H1 (cell line): Measurements from ENCODE around the gene IZUMO4. TPM values are rescaled to one million over a fixed set of nuclear protein-coding genes. Genes with fewer than 3 reads are reported as not detected.

Experiments used
- CTCF ChIA-PET: fragments of 300-600 bp; sonication (Branson Sonifier 250); formaldehyde crosslinking; loops from one replicate; lab custom pipeline; 2021; ENCODE audit not compliant: partially characterized antibody; lab: Charles Lee
- POLR2A ChIA-PET: fragments of 300-600 bp; sonication (Branson Sonifier 250); formaldehyde crosslinking; loops from one replicate; lab custom pipeline; 2021; ENCODE audit warnings: inconsistent platforms; ENCODE audit not compliant: partially characterized antibody; lab: Charles Lee
- DNase-seq, 2 experiments: peaks; one replicate each; pipeline versions ENCODE4 v3.0.0 to v3.0.0-alpha.2; 2010 to 2022; ENCODE audit warnings: low spot score in 2 of 2, low read depth in 1 of 2, mixed read lengths in 1 of 2
- FAIRE-seq: peaks from 2 replicates; lab custom pipeline; 2011; peaks lifted over from hg19 to GRCh38; lab: Jason Lieb, UNC
- H2AFZ ChIP-seq: 2 replicates; pipeline ENCODE4 v1.8.1; 2012; ENCODE audit warnings: low read length, inconsistent platforms
- H2AK5ac ChIP-seq: 2 replicates; pipeline ENCODE4 v1.6.1; 2013; ENCODE audit warnings: low read depth, low read length
- H2BK120ac ChIP-seq: replicated peaks from 2 replicates; pipeline ENCODE3; 2013; ENCODE audit warnings: low read depth, low read length, inconsistent platforms
- H2BK12ac ChIP-seq: 2 replicates; pipeline ENCODE4 v1.6.1; 2013; ENCODE audit warnings: low read depth, low read length
- H2BK15ac ChIP-seq: 2 replicates; pipeline ENCODE4 v1.6.1; 2013; ENCODE audit warnings: low read length
- H2BK20ac ChIP-seq: 2 replicates; pipeline ENCODE4 v1.6.1; 2013; ENCODE audit warnings: low read length
- H2BK5ac ChIP-seq: 2 replicates; pipeline ENCODE4 v1.6.1; 2013; ENCODE audit warnings: low read depth, low read length
- H3K14ac ChIP-seq: 2 replicates; pipeline ENCODE4 v1.6.1; 2013; ENCODE audit warnings: inconsistent platforms; ENCODE audit not compliant: insufficient read length
- H3K18ac ChIP-seq: 2 replicates; pipeline ENCODE4 v1.6.1; 2013; ENCODE audit warnings: low read length; ENCODE audit errors: extremely low read depth
- H3K23ac ChIP-seq: 2 replicates; pipeline ENCODE4 v1.6.1; 2013; ENCODE audit warnings: inconsistent platforms; ENCODE audit not compliant: insufficient read length
- H3K23me2 ChIP-seq: 2 replicates; pipeline ENCODE4 v1.6.1; 2013; ENCODE audit warnings: low read depth, low read length
- H3K27ac ChIP-seq: 2 replicates; pipeline ENCODE4 v1.6.1; 2011; ENCODE audit warnings: low read depth, low read length, inconsistent platforms
- H3K27me3 ChIP-seq, 4 experiments: replicated peaks in 1 of 4; 1 replicate in 1 of 4; 2 replicates in 3 of 4; pipeline versions ENCODE4 v1.6.1 to v1.8.1; 2011 to 2013; ENCODE audit warnings: low read length in 3 of 4, mild to moderate bottlenecking in 3 of 4, inconsistent platforms in 2 of 4, mixed read lengths in 2 of 4, moderate library complexity in 1 of 4; ENCODE audit not compliant: control insufficient read depth in 3 of 4, insufficient read depth in 3 of 4; ENCODE audit errors: extremely low read depth in 1 of 4
- H3K36me3 ChIP-seq, 4 experiments: 2 replicates each; pipeline versions ENCODE4 v1.6.1 to v1.8.1; 2011 to 2013; ENCODE audit warnings: mild to moderate bottlenecking in 4 of 4, low read length in 3 of 4, moderate library complexity in 2 of 4, control low read depth in 1 of 4, inconsistent platforms in 1 of 4; ENCODE audit not compliant: insufficient read depth in 4 of 4, control insufficient read depth in 2 of 4
- H3K4ac ChIP-seq: replicated peaks from 2 replicates; pipeline ENCODE3; 2013; ENCODE audit warnings: low read length, low read depth, mixed read lengths, inconsistent platforms; ENCODE audit not compliant: insufficient read length
- H3K4me1 ChIP-seq, 4 experiments: replicated peaks in 1 of 4; 1 replicate in 1 of 4; 2 replicates in 3 of 4; pipeline versions ENCODE4 v1.6.1 to v1.8.1; 2011 to 2013; ENCODE audit warnings: low read length in 3 of 4, inconsistent platforms in 2 of 4, mixed read lengths in 1 of 4; ENCODE audit not compliant: insufficient read depth in 4 of 4, control insufficient read depth in 3 of 4
- H3K4me2 ChIP-seq, 2 experiments: 2 replicates each; pipeline versions ENCODE4 v1.6.1 to v1.8.1; 2011 to 2013; ENCODE audit warnings: low read depth in 2 of 2, low read length in 2 of 2, control low read depth in 1 of 2, inconsistent platforms in 1 of 2, mild to moderate bottlenecking in 1 of 2; ENCODE audit not compliant: insufficient read depth in 1 of 2
- H3K4me3 ChIP-seq, 4 experiments: fragments of 200-600, 300-600 bp in 1 of 4; sonication (generic), shearing (Covaris generic), sonication (Bioruptor Twin) in 1 of 4; 2 replicates each; pipeline versions ENCODE4 v1.5.1 to v1.8.1; 2011 to 2016; ENCODE audit warnings: low read length in 4 of 4, low read depth in 3 of 4, control low read depth in 2 of 4, inconsistent platforms in 2 of 4, mild to moderate bottlenecking in 2 of 4, mixed read lengths in 1 of 4, moderate library complexity in 1 of 4; ENCODE audit not compliant: insufficient read depth in 2 of 4; ENCODE audit errors: extremely low read depth in 1 of 4
- H3K56ac ChIP-seq: replicated peaks from 2 replicates; pipeline ENCODE3; 2013; ENCODE audit warnings: low read depth, mild to moderate bottlenecking, mixed read lengths, low read length, inconsistent platforms; ENCODE audit not compliant: insufficient read length
- H3K79me1 ChIP-seq: 2 replicates; pipeline ENCODE4 v1.6.1; 2013; ENCODE audit warnings: low read depth, low read length, control low read depth
- H3K79me2 ChIP-seq, 2 experiments: 2 replicates each; pipeline versions ENCODE4 v1.6.1 to v1.8.1; 2012 to 2013; ENCODE audit warnings: low read length in 2 of 2, mild to moderate bottlenecking in 2 of 2, inconsistent platforms in 1 of 2; ENCODE audit not compliant: insufficient read depth in 2 of 2, control insufficient read depth in 1 of 2
- H3K9ac ChIP-seq, 4 experiments: replicated peaks in 1 of 4; 1 replicate in 1 of 4; 2 replicates in 3 of 4; pipeline versions ENCODE4 v1.6.1 to v1.8.1; 2011 to 2013; ENCODE audit warnings: low read depth in 3 of 4, low read length in 3 of 4, control low read depth in 2 of 4, mild to moderate bottlenecking in 2 of 4, moderate library complexity in 2 of 4, inconsistent platforms in 1 of 4; ENCODE audit errors: extremely low read depth in 1 of 4
- H3K9me3 ChIP-seq, 2 experiments: 2 replicates each; pipeline versions ENCODE4 v1.6.1 to v1.8.1; 2012 to 2013; ENCODE audit warnings: mild to moderate bottlenecking in 2 of 2, moderate library complexity in 2 of 2, control low read depth in 1 of 2, inconsistent platforms in 1 of 2, low read depth in 1 of 2, low read length in 1 of 2, mixed read lengths in 1 of 2; ENCODE audit not compliant: insufficient read depth in 2 of 2
- H4K20me1 ChIP-seq, 2 experiments: replicated peaks in 1 of 2; 2 replicates each; pipeline versions ENCODE3 to v1.8.1; 2011 to 2013; ENCODE audit warnings: inconsistent platforms in 2 of 2, low read length in 2 of 2, mild to moderate bottlenecking in 1 of 2; ENCODE audit not compliant: insufficient read depth in 2 of 2, control insufficient read depth in 1 of 2
- H4K5ac ChIP-seq: 2 replicates; pipeline ENCODE4 v1.6.1; 2013; ENCODE audit warnings: low read length, low read depth, mixed read lengths, inconsistent platforms; ENCODE audit not compliant: insufficient read length
- H4K8ac ChIP-seq: 2 replicates; pipeline ENCODE4 v1.8.0; 2013; ENCODE audit warnings: mild to moderate bottlenecking, moderate library complexity, low read length, inconsistent platforms; ENCODE audit not compliant: insufficient read depth; ENCODE audit errors: extremely low read depth
- H4K91ac ChIP-seq: replicated peaks from 2 replicates; pipeline ENCODE3; 2013; ENCODE audit warnings: low read length, mixed read lengths, inconsistent platforms; ENCODE audit not compliant: insufficient read length
- BACH1 ChIP-seq: IDR thresholded peaks from 2 replicates; pipeline ENCODE4 v1.6.1; 2012; ENCODE audit warnings: low read length, improper control_type of control experiment
- BCL11A ChIP-seq, 2 experiments: IDR thresholded peaks; one replicate each; pipeline ENCODE4 v1.6.1; 2011; ENCODE audit warnings: low read depth in 2 of 2, low read length in 2 of 2, mild to moderate bottlenecking in 2 of 2
- BRCA1 ChIP-seq: IDR thresholded peaks from 2 replicates; pipeline ENCODE4 v1.6.1; 2012; ENCODE audit warnings: low read depth, low read length, improper control_type of control experiment
- HDAC6 ChIP-seq: IDR thresholded peaks from one replicate; pipeline ENCODE4 v1.7.1; 2012; ENCODE audit warnings: low read depth, mild to moderate bottlenecking, inconsistent platforms, low read length, moderate library complexity
- KDM1A ChIP-seq: fragments of 200-600, 300-600 bp; sonication (generic); IDR thresholded peaks from 2 replicates; pipeline ENCODE4 v1.7.1; 2016; ENCODE audit warnings: mild to moderate bottlenecking, low read length, borderline replicate concordance
- KDM4A ChIP-seq: IDR thresholded peaks from one replicate; pipeline ENCODE4 v1.7.1; 2012; ENCODE audit warnings: low read depth, mild to moderate bottlenecking, moderate library complexity, low read length, inconsistent platforms; ENCODE audit not compliant: severe bottlenecking
- KDM5A ChIP-seq: fragments of 200-600 bp; IDR thresholded peaks from 2 replicates; pipeline ENCODE4 v1.7.1; 2012; ENCODE audit warnings: mild to moderate bottlenecking, low read length, inconsistent platforms, mixed read lengths
- NANOG ChIP-seq: IDR thresholded peaks from 2 replicates; pipeline ENCODE4 v1.6.1; 2011; ENCODE audit warnings: low read length, low read depth, mild to moderate bottlenecking, inconsistent platforms; ENCODE audit not compliant: insufficient read depth, poor library complexity, severe bottlenecking
- POLR2AphosphoS5 ChIP-seq: IDR thresholded peaks from 2 replicates; pipeline ENCODE4 v1.6.1; 2011; ENCODE audit warnings: low read depth, low read length
- RFX5 ChIP-seq: IDR thresholded peaks from 2 replicates; pipeline ENCODE4 v1.6.1; 2011; ENCODE audit warnings: low read depth, low read length, improper control_type of control experiment, borderline replicate concordance
- SIX5 ChIP-seq: IDR thresholded peaks from 2 replicates; pipeline ENCODE4 v1.6.1; 2011; ENCODE audit warnings: mild to moderate bottlenecking, low read depth, low read length
- SP4 ChIP-seq: IDR thresholded peaks from 2 replicates; pipeline ENCODE4 v1.6.1; 2012; ENCODE audit warnings: low read length, inconsistent platforms
- TEAD4 ChIP-seq: IDR thresholded peaks from 2 replicates; pipeline ENCODE4 v1.6.1; 2012; ENCODE audit warnings: low read depth, low read length, inconsistent platforms, mixed read lengths
- ZNF274 ChIP-seq: IDR thresholded peaks from 2 replicates; pipeline ENCODE4 v1.7.0; 2012; ENCODE audit warnings: low read length, borderline replicate concordance; ENCODE audit errors: extremely low read depth
- WGBS, 2 experiments: shearing (Covaris generic) in 1 of 2; methylation state at CpG; one replicate each; pipeline versions ENCODE4 v1.1.6 to v1.1.7; 2013 to 2015; ENCODE audit warnings: low lambda C conversion rate in 2 of 2, mixed read lengths in 2 of 2, inconsistent platforms in 1 of 2, low coverage in 1 of 2, missing lambda C conversion rate in 1 of 2; ENCODE audit not compliant: insufficient replicate concordance in 2 of 2, insufficient coverage in 1 of 2, insufficient read length in 1 of 2; ENCODE audit errors: extremely low coverage in 1 of 2, missing lambda C conversion rate in 1 of 2; 5-methylcytosine and 5-hydroxymethylcytosine counted together
- polyA plus RNA-seq, 7 experiments: library from polyadenylated mRNA; depleted of rRNA in 3 of 7; stranded (reverse) in 5 of 7; unstranded in 2 of 7; fragments of >200 nt in 5 of 7; fragments of 200-250 nt in 2 of 7; gene quantifications; 1 replicate in 5 of 7; 2 replicates in 1 of 7; 4 replicates in 1 of 7; pipeline versions ENCODE4 v1.2.1 to v1.2.3, GENCODE V29; 2011 to 2013; ENCODE audit warnings: missing spikeins in 2 of 7, mixed read lengths in 2 of 7
- total RNA-seq: library from RNA; stranded (reverse); fragmentation: NEBNext Ultra II Directional; extraction: Animal tissue kit (Norgen Biotek cat#: 25700); gene quantifications from 2 replicates; pipeline ENCODE4 v1.2.1, GENCODE V29; 2021

Gene IZUMO4
- total and polyA plus RNA-seq, 2 of the 8 experiments (the other 6 are each of a cell fraction or from before 2014, with no cell fraction given): 1.8 to 1.9 TPM

DNA sequence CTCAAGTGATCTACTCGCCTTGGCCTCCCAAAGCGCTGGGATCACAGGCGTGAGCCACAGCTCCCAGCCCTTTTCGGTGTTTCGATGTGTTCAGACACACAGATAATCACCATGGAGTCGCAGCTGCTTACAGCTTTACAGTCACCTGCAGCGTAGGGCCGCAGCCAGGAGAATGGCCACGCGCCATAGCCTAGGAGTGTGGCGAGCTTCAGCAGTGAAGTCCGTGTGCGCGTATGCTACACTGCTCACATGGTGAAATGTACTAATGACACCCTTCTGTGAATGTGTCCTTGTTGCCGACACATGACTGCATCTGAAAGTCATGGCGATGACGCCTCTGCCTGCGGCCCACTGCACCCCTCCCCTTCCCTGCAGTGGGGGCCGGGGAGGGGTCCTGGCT, 31.0 kb downstream of the IZUMO4 start:
- Histone ChIP-seq H3K23me2 (no peaks in the 10 kb centered on the region), H3K23ac (no peak overlapping the region), H3K9ac (no peak overlapping the region), H3K4ac (no peak overlapping the region), H2BK20ac (no peak overlapping the region), H3K14ac (no peak overlapping the region), H3K56ac (no peak overlapping the region), H3K79me1 (peaks cover 10% of the 10 kb centered on the region), H2BK120ac (no peak overlapping the region), H3K27ac (no peak overlapping the region), H3K4me3 (no peak overlapping the region), H4K20me1 (peaks cover 19 to 45% of the 10 kb centered on the region in 2 experiments), H3K36me3 (peaks cover 18 to 64% (median 42%) of the 10 kb centered on the region in 4 experiments; a peak in 7 of 8 replicates), H4K8ac (no peak overlapping the region; the same call in 1 of the 2 replicates), H4K5ac (no peak overlapping the region), H4K91ac (no peak overlapping the region), H2BK12ac (no peak overlapping the region), H3K27me3 (no peaks in the 10 kb centered on the region), H2BK5ac (no peak overlapping the region), H3K18ac (no peak overlapping the region), H3K79me2 (peaks cover 0 to 21% of the 10 kb centered on the region in 2 experiments; a peak in 2 of 4 replicates), H2AFZ (no peak overlapping the region), H2AK5ac (no peak overlapping the region), H3K4me1 (no peaks in the 10 kb centered on the region), H3K4me2 (no peak overlapping the region), H3K9me3 (no peaks in the 10 kb centered on the region), H2BK15ac (no peak overlapping the region)
- ChIA-PET CTCF (interaction anchor here (0.6 to 1.4 kb wide), 4 partner anchors 9 to 198 kb away, joined by 3 read pairs; no protein-coding TSS in a partner anchor), POLR2A (interaction anchor here (0.8 to 1.2 kb wide), 5 partner anchors 8 to 76 kb away, joined by 3 read pairs; no protein-coding TSS in a partner anchor)
- no peak for DNase-seq
- WGBS, 2 experiments: 83% methylated on average over 19 of the region's 19 CpGs; no CpG with 5 or more reads in 1 of the 2 experiments
- FAIRE-seq: no peak
- TF ChIP-seq ZNF274: no peak
- TF ChIP-seq KDM5A: no peak
- no peak for TF ChIP-seq BACH1
- no peak for TF ChIP-seq SIX5
- no peak for TF ChIP-seq HDAC6
- no peak for TF ChIP-seq KDM4A
- no peak for TF ChIP-seq BCL11A (IDR thresholded peaks at IDR 0.05; ENCODE audit: low read depth in 2 of 2, low read length in 2 of 2)
- TF ChIP-seq POLR2AphosphoS5: no peak
- no peak for TF ChIP-seq SP4
- no peak for TF ChIP-seq TEAD4
- TF ChIP-seq KDM1A: no peak
- TF ChIP-seq BRCA1: no peak
- no peak for TF ChIP-seq NANOG
- no peak for TF ChIP-seq RFX5
